Measurements from ENCODE around the gene KIAA1217.

GRCh38 chr10:24524314-24524713, 315.4 kb downstream of the KIAA1217 start:
- TF ChIP-seq KLF13 (tag; IDR thresholded peaks at IDR 0.05; ENCODE audit: borderline replicate concordance, low read depth) = no peak
- no peak for TF ChIP-seq UBTF (IDR thresholded peaks at IDR 0.05; ENCODE audit: borderline replicate concordance in 1 of 2, low read depth in 2 of 2, low read length in 2 of 2)
- no peak for TF ChIP-seq ERF (CRISPR knock-in tag; IDR thresholded peaks at IDR 0.05)
- TF ChIP-seq YY1 (IDR thresholded peaks at IDR 0.05; ENCODE audit: borderline replicate concordance in 1 of 3, control insufficient read depth in 1 of 3, extremely low read depth in 1 of 3, insufficient read depth in 3 of 3, insufficient read length in 1 of 3, insufficient replicate concordance in 2 of 3, low read depth in 1 of 3, low read length in 2 of 3) = no peak
- no peak for TF ChIP-seq MXI1 (IDR thresholded peaks at IDR 0.05; ENCODE audit: low read depth, low read length)
- TF ChIP-seq NKRF (IDR thresholded peaks at IDR 0.05; ENCODE audit: borderline replicate concordance) = no peak
- TF ChIP-seq NFYB (IDR thresholded peaks at IDR 0.05; ENCODE audit: extremely low read depth, insufficient read length) = no peak
- no peak for TF ChIP-seq PHF8 (IDR thresholded peaks at IDR 0.05; ENCODE audit: borderline replicate concordance, low read length)
- no peak for TF ChIP-seq CHD4 (IDR thresholded peaks at IDR 0.05; ENCODE audit: insufficient read depth, insufficient replicate concordance, low read depth, low read length, poor library complexity, severe bottlenecking)
- no peak for TF ChIP-seq NR2C2 (CRISPR knock-in tag; IDR thresholded peaks at IDR 0.05)
- TF ChIP-seq NR2C2 (tag; IDR thresholded peaks at IDR 0.05) = no peak
- TF ChIP-seq EZH2 (IDR thresholded peaks at IDR 0.05; ENCODE audit: borderline replicate concordance, low read depth, low read length) = no peak
- TF ChIP-seq POLR3A (IDR thresholded peaks at IDR 0.05; ENCODE audit: borderline replicate concordance, extremely low read depth, insufficient read depth, insufficient read length) = no peak
- no peak for TF ChIP-seq KAT2B (IDR thresholded peaks at IDR 0.05; ENCODE audit: low read depth, low read length)
- no peak for TF ChIP-seq ZNF212 (CRISPR knock-in tag; IDR thresholded peaks at IDR 0.05)
